ENCODE measurements around the gene MUC4. TPM values are rescaled to one million over a fixed set of nuclear protein-coding genes. Genes with fewer than 3 reads are reported as not detected.
A peak's percentile ranks its signal among the peaks of the same experiment; 100 is the strongest.
"Not testable (repeated sequence)": the region's sequence is repeated elsewhere in the genome, so short reads cannot be mapped to it uniquely, and the experiment has no call there.

MUC4 gene
- total RNA-seq, 2 experiments from 2014 or later = 0.02 TPM; not detected in 1

- DNase-seq = no peak
- CTCF ChIA-PET = no interaction called here
- Mint-ChIP-seq H3K36me3 (ENCODE audit: low read depth) (peaks cover 22% of the 10 kb centered on the region), H3K4me3 (no peak overlapping the region), H3K27ac (peak overlapping the region; percentile 46), H3K4me1 (ENCODE audit: low read depth) (peaks cover 44% of the 10 kb centered on the region), H3K9me3 (peaks cover 37% of the 10 kb centered on the region), H3K27me3 (ENCODE audit: low read depth) (no peaks in the 10 kb centered on the region)
- intact Hi-C loops (cut with micrococcal nuclease) = no loop called here
These were observed 22.8 kb downstream of the MUC4 start for GRCh38 chr3:195788711-195789581.

- H3K36me3 Mint-ChIP-seq (ENCODE audit: low read depth) = peaks cover 34% of the 10 kb centered on the region
- H3K4me1 Mint-ChIP-seq (ENCODE audit: low read depth) = peaks cover 64% of the 10 kb centered on the region
- H3K27ac Mint-ChIP-seq = peak overlapping the region; percentile 73
- H3K4me3 Mint-ChIP-seq; intact Hi-C loops (cut with micrococcal nuclease); H3K27me3 Mint-ChIP-seq (ENCODE audit: low read depth); CTCF ChIA-PET: not testable (repeated sequence)
- peaks cover 57% of the 10 kb centered on the region for H3K9me3 Mint-ChIP-seq
- DNase-seq = peak; percentile 30
These were observed 25.8 kb downstream of the MUC4 start for GRCh38 chr3:195785781-195786405.

GRCh38 chr3:195784031-195784430 lies 27.7 kb downstream of the MUC4 start:
- H3K4me3 Mint-ChIP-seq; intact Hi-C loops (cut with micrococcal nuclease); H3K27me3 Mint-ChIP-seq (ENCODE audit: low read depth); CTCF ChIA-PET; DNase-seq: not testable (repeated sequence)
- Mint-ChIP-seq H3K4me1 (ENCODE audit: low read depth) (peaks cover 76% of the 10 kb centered on the region), H3K27ac (peak overlapping the region; percentile 21), H3K9me3 (peaks cover 76% of the 10 kb centered on the region), H3K36me3 (ENCODE audit: low read depth) (peaks cover 40% of the 10 kb centered on the region)

DNA sequence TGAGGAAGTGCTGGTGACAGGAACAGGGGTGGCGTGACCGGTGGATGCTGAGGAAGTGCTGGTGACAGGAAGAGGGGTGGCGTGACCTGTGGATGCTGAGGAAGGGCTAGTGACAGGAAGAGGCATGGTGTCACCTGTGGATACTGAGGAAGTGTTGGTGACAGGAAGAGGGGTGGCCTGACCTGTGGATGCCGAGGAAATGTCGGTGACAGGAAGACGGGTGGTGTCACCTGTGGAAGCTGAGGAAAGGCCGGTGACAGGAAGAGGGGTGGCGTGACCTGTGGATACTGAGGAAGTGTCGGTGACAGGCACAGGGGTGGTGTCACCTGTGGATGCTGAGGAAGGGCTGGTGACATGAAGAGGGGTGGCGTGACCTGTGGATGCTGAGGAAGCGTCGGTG lies 30.5 kb downstream of the MUC4 start:
- peaks cover 37% of the 10 kb centered on the region for H3K36me3 Mint-ChIP-seq (ENCODE audit: low read depth)
- DNase-seq = not testable (repeated sequence)

DNA sequence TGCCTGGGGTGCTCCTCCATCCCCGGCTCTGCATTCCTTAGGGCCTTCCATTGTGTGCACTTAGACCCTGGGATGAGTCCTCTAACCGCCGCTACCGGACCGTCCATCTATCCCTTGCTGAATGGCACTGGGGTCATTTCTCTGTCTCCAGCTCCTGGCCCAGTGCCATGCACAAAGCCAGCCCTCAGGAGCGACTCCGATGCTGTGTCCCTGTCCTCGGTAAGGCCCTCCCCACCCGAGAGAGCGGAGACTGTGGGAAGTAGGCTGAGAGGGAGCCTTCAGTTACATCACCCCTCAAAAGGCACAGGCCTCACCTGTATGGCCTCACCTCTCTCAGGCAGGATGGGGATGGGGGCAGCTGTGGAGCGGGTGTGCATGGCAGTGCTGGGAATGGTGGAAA lies 33.8 kb downstream of the MUC4 start:
- peaks cover 37% of the 10 kb centered on the region for H3K4me1 Mint-ChIP-seq (ENCODE audit: low read depth)
- H3K27ac Mint-ChIP-seq = peak overlapping the region; percentile 10
- H3K36me3 Mint-ChIP-seq (ENCODE audit: low read depth) = peaks cover 14% of the 10 kb centered on the region
- intact Hi-C loops (cut with micrococcal nuclease) = no loop called here
- peaks cover 46% of the 10 kb centered on the region for H3K9me3 Mint-ChIP-seq
- no peak for DNase-seq
- H3K4me3 Mint-ChIP-seq = no peak overlapping the region
- no peaks in the 10 kb centered on the region for H3K27me3 Mint-ChIP-seq (ENCODE audit: low read depth)
- CTCF ChIA-PET = no interaction called here

More for the DNA sequence above, 30.5 kb downstream of the MUC4 start:
- H3K4me3 Mint-ChIP-seq; H3K27me3 Mint-ChIP-seq (ENCODE audit: low read depth); CTCF ChIA-PET; intact Hi-C loops (cut with micrococcal nuclease): not testable (repeated sequence)
- Mint-ChIP-seq H3K4me1 (ENCODE audit: low read depth) (peaks cover 62% of the 10 kb centered on the region), H3K9me3 (peaks cover 74% of the 10 kb centered on the region), H3K27ac (peak overlapping the region; percentile 55)

DNA sequence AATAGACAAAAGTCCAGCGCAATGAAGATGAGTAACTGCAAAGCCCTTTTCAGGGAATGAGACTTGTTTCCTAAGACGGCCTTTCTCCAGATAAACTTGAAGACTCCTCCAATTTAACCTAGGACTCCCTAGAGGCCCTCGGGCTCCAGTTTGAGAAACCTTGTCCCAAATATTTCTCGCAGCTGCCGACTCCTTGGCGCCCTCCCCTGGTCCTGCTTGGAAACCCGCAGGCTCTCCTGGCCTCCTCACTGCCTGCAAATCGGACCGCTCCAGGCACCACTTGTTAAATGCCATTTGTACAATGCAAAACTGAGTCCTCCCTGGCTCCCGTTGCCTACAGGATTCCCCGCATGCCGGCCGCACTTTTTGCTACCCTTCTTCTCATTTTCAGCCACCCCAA lies 36.8 kb downstream of the MUC4 start:
- no peak overlapping the region for H3K27ac Mint-ChIP-seq
- peaks cover 10% of the 10 kb centered on the region for H3K4me1 Mint-ChIP-seq (ENCODE audit: low read depth)
- CTCF ChIA-PET = no interaction called here
- H3K27me3 Mint-ChIP-seq (ENCODE audit: low read depth) = no peaks in the 10 kb centered on the region
- intact Hi-C loops (cut with micrococcal nuclease) = no loop called here
- peak; percentile 55 for DNase-seq
- H3K4me3 Mint-ChIP-seq = no peak overlapping the region
- peaks cover 19% of the 10 kb centered on the region for H3K9me3 Mint-ChIP-seq
- peaks cover 1% of the 10 kb centered on the region for H3K36me3 Mint-ChIP-seq (ENCODE audit: low read depth)

GRCh38 chr3:195773956-195774537 lies 37.7 kb downstream of the MUC4 start:
- CTCF ChIA-PET = no interaction called here
- Mint-ChIP-seq H3K9me3 (peaks cover 11% of the 10 kb centered on the region), H3K27ac (no peak overlapping the region), H3K36me3 (ENCODE audit: low read depth) (peaks cover 1% of the 10 kb centered on the region), H3K27me3 (ENCODE audit: low read depth) (no peaks in the 10 kb centered on the region), H3K4me1 (ENCODE audit: low read depth) (peaks cover 2% of the 10 kb centered on the region), H3K4me3 (no peak overlapping the region)
- intact Hi-C loops (cut with micrococcal nuclease) = no loop called here
- DNase-seq = no peak

GRCh38 chr3:195771646-195772300 lies 40.0 kb downstream of the MUC4 start:
- Mint-ChIP-seq H3K27me3 (ENCODE audit: low read depth) (no peaks in the 10 kb centered on the region), H3K27ac (no peak overlapping the region), H3K36me3 (ENCODE audit: low read depth) (no peaks in the 10 kb centered on the region), H3K9me3 (no peaks in the 10 kb centered on the region), H3K4me3 (no peak overlapping the region), H3K4me1 (ENCODE audit: low read depth) (no peaks in the 10 kb centered on the region)
- CTCF ChIA-PET = no interaction called here
- no peak for DNase-seq
- intact Hi-C loops (cut with micrococcal nuclease) = no loop called here

- H3K4me1 Mint-ChIP-seq (ENCODE audit: low read depth); H3K9me3 Mint-ChIP-seq; H3K27me3 Mint-ChIP-seq (ENCODE audit: low read depth); DNase-seq; H3K36me3 Mint-ChIP-seq (ENCODE audit: low read depth); H3K4me3 Mint-ChIP-seq; CTCF ChIA-PET; intact Hi-C loops (cut with micrococcal nuclease); H3K27ac Mint-ChIP-seq: not testable (repeated sequence)
These were observed 40.7 kb downstream of the MUC4 start for GRCh38 chr3:195770841-195771645.

DNA sequence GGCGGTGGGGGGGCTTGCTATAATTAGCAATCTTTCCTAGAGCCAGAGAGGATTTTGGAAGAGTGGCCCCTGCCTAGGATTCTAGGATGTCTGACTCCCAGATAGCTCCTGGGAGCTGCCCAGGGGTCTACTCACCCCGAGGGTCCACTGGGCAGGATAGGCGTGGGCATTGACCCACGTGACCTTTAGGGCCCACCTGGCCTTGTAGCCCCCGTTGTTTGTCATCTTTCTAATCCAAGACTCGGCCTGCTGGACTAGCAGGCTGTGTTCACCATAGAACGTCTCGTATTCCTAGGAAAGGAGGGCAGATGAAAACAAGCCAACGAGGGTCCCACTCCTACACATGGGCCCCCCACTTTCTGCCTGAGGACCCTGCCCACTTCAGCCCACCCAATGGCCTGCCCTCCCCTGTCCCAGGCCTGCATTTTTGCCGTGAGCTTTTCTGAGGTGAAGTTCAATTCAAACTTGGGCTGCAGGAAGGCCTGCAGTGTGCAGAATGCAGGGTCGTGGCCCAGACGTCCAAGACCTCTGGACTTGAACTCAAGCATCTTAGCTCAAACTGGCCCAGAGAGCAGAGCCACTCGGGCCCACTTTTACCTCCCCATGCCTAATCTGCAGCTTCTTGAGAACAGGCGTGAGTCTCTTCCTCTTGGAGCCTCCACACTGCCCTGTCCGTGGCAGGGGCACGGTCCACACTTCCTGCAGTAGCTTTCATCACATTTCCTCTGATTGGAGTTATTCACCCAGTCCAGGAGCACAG lies 41.5 kb downstream of the MUC4 start:
- DNase-seq = no peak
- Mint-ChIP-seq H3K27ac (no peak overlapping the region), H3K4me3 (no peak overlapping the region), H3K9me3 (no peaks in the 10 kb centered on the region), H3K27me3 (ENCODE audit: low read depth) (no peaks in the 10 kb centered on the region), H3K36me3 (ENCODE audit: low read depth) (no peaks in the 10 kb centered on the region), H3K4me1 (ENCODE audit: low read depth) (no peaks in the 10 kb centered on the region)
- intact Hi-C loops (cut with micrococcal nuclease) = no loop called here
- CTCF ChIA-PET = no interaction called here

GRCh38 chr3:195769551-195769950 lies 42.2 kb downstream of the MUC4 start:
- Mint-ChIP-seq H3K27ac (no peak overlapping the region), H3K4me1 (ENCODE audit: low read depth) (no peaks in the 10 kb centered on the region), H3K27me3 (ENCODE audit: low read depth) (peaks cover 2% of the 10 kb centered on the region), H3K4me3 (no peak overlapping the region), H3K36me3 (ENCODE audit: low read depth) (no peaks in the 10 kb centered on the region), H3K9me3 (no peaks in the 10 kb centered on the region)
- CTCF ChIA-PET = interaction anchor here (0.8 kb wide), 2 partner anchors 87 to 125 kb away, joined by 3 read pairs; no protein-coding TSS in a partner anchor
- no peak for DNase-seq
- intact Hi-C loops (cut with micrococcal nuclease) = no loop called here

All from activated naive CD4-positive, alpha-beta T cell treated with anti-CD3 and anti-CD28 coated beads for 36 hours (primary cell).